COLO668 (cell line): Measurements from ENCODE around the gene MICAL2.
A peak's percentile ranks its signal among the peaks of the same experiment; 100 is the strongest.

Experiments used
- DNase-seq: peaks from one replicate; lab custom pipeline; 2025; ENCODE audit not compliant: unreplicated experiment; lab: John Stamatoyannopoulos, UW

MICAL2 gene

DNA sequence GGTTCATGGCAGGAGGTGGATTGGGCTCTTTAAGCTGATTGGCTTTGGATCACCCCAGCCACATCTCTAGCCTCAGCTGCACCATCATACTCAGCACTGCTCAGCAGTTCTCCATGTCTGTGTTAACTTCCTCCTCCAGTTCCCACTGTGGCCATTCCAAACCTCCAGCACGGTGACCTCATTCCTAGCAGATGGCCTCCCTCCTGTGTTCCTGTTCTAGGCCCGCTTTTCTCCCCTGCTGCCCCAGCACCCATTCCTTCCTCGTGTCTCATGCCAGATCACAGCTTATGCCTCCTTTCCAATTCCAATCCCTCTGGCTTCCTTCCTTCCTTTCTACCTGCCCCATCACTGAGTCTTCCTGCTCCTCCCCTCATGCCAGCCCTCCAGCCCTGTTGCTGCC, 96.1 kb downstream of the MICAL2 start:
- no peak for DNase-seq

DNA sequence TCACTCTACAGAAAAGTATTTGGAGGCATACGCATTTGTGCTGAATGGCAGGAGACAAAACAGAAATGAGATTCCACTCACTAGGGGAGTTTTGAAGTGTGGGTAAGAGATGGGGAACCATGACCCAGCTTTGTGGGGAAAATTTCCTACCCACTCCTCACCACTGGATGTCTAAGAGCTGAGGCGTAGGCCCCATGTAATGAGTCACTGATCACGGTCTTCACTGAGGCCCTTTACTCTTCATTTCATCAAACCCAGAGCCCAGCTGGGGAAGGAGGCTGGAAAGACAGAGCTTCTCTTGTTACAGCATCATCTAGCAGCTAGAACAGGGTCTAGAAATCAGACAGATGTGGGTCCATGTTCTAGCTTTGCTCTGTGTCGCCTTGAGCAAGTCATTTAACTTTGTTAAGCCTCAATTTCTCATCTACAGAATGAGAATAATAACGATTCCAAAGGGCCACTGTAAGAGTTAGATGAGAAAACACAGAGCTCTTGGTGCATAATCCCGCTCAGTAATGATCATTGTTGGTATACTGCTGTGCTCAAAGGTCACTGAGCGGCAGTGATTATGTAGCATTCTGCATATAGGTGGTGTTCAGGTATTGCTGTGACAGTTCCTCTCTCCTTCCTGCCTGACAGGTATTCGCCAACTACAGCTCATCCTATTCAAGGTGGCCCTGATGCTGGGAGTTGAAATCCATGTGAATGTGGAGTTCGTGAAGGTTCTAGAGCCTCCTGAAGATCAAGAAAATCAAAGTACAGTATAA, 97.2 kb downstream of the MICAL2 start:
- DNase-seq = no peak

DNA sequence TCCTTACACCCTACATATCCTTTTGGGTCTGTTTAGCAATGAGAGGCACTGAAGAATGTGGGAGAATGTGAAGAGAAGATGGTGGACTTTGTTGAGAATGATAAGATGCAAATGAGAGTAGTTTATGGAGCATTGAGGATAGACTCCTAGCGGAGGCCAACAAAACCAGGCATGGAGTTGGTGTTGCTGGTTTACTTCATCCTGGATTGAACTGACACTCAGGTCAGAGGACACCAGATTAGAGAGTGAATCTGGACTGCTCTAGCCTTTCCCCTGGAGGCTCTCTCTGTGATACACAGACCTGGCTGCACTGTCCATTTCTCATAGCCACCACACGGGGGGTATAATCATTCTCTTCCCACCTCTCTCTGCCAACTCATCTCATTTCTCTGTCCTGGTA, 98.7 kb downstream of the MICAL2 start:
- DNase-seq = no peak

DNA sequence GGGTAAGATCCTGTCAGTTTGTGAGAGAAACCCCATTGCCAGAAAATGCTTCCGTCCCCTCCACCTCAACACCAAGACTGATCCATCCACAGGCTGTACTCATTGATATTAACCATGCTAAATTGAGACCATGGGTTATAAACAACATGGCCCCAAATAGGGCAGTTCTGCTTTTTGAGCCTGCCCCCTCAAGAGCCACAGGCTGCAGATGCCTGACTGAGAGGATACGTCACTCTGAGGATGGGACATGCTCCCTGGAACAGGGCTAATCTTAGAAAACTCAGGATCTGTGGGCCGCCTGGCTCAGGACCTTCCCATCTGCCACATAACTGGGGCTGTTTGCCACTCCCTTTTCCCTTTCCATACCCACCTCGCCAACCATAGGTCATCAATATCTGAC, 99.8 kb downstream of the MICAL2 start:
- DNase-seq = no peak

DNA sequence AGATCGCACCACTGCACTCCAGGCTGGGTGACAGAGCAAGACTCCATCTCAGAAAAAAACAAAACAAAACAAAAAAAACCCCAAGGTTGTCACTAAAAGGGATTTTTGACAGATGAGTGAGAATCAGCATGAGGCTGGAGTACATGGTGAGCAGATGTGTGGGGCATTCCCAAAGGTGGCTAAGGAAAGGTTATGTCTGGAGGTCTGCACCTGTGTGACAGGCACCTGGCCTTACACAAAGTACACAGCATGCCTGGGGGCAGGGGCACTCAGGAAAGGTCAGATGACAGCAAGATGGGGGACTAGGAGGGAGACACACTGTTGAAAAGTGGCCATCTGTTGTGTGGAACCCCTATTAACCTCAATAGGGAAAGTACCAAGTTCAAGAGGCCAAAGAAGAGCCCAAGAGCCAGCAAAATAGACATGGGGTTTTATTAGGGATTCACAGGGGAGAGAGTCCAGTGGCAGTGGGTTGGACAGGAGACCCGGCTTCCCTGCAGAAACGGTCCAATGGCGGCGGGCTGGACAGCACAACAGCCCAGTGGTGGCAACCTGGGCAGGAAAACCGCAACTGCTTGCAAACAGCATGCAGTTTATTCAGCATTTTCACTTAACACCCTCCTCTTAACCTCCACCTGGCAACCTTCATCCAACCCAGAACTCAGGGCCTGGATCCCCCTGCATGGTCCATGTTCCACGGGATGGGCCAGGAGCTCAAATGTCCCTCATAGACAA, 101.1 kb downstream of the MICAL2 start:
- DNase-seq = peak; percentile 54

DNA sequence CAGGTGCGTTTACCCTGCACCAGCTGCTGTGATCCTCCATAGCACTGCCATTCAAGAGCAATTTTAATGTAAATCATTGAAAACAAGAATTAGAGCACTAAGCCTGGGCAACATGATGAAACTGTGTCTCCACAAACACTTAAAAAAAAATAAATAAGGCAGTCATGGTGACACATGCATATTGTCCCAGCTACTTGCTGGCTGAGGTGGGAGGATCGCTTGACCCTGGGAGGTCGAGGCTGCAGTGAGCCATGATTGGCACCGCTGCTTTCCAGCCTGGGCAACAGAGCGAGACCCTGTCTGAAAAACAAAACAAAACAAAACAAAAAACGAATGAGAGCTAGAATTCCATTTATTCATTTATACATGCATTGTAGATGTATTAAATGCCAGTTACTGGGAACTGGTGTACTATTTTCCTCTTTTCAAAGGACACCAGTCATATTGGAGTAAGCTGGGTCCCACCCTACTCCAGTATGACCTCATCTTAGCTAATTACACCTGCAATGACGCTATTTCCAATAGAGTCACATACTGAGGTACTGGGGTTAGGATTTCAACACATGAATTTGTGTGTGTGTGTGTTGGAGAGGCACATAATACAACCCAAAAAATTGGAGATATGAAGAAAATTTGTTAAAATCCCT, 101.9 kb downstream of the MICAL2 start:
- no peak for DNase-seq

DNA sequence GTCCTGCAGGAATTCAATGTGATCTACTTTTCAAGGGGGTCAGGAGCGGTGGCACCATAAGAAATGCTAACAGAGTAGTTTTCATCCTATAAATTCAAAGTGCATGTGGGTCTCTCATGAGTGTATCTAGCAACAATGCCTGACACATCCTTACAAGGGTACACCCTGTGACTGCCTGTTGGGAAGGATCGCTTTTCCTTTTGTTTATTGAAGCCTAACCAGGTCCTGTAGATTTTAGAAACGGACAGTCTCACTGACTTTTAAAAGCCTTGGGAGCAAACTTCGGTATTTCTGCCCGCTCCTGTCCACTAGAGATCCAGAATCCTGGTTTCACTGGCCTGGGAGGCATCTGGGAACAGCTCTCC, 102.4 kb downstream of the MICAL2 start:
- DNase-seq = no peak

DNA sequence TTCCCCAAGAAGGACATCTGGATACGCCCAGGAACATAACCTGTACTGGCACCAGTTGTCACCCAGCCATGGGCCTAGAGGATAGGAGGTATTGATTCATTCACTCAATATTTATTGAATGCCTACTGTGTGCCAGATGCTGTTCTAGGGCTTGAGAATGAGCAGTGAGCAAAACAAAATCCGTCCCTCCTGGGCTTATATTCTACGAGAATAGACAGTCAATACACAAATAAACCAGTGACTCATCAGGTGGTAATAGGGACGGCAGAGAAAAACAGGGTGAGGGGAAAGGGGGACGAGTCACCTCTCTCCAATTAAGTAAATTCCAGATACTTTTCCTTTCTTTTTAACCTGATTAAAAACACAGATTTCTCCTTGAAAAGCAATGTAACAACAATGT, 103.5 kb downstream of the MICAL2 start:
- DNase-seq = no peak

DNA sequence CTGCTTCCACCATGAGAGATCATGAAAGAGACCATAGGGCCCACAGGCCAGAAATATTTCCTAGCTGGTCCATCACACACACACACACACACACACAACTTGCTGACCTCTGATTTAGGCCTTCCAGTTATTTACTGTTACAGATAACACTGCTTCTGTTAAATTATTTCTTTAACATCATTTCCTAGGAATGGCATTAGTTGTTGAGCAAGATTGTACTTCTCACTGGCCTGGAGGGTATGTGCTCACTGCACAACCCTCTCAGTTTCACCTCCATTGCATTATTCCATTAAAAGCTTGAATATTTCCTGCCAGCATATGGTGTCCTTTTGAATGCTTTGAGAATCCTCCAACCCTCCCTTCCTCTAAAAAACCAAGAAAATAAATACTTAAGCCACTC, 104.4 kb downstream of the MICAL2 start:
- DNase-seq = no peak

DNA sequence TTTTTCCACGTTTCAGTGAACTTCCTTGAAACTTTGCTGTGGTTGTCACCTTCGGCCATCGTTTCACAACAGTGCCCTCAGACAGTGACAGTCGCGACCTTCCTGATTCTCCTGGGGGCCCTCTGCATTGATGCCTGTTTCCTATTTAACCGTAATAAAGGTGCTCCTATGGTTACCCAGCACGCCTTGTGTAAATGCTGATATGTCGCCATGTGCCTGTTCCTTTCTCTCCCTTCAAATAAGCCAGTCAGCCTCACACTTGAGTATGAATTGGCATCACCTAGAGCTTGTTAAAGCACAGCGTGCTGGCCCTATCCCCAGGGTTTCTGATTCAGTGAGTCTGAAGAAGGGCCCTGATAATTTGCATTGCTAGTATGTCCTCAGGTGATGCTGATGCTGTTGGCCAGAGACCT, 104.8 kb downstream of the MICAL2 start:
- peak; percentile 26 for DNase-seq

DNA sequence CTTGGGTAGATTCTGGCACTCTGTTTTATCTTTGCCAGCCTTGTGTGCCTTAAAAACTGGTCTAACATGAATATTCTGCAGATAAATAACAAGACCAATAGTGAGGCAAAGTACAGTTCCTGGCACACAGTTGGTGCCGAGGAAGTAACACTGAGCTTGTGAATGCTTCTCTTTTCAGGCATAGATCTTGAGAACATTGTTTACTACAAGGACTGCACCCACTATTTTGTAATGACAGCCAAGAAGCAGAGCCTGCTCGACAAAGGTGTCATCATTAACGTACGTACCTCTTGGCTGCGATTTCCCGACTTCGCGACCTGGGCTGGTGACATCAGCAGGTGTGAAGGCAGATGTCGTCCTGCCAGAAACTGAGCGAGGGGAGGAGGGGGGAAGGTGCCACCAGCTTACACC, 105.7 kb downstream of the MICAL2 start:
- no peak for DNase-seq

DNA sequence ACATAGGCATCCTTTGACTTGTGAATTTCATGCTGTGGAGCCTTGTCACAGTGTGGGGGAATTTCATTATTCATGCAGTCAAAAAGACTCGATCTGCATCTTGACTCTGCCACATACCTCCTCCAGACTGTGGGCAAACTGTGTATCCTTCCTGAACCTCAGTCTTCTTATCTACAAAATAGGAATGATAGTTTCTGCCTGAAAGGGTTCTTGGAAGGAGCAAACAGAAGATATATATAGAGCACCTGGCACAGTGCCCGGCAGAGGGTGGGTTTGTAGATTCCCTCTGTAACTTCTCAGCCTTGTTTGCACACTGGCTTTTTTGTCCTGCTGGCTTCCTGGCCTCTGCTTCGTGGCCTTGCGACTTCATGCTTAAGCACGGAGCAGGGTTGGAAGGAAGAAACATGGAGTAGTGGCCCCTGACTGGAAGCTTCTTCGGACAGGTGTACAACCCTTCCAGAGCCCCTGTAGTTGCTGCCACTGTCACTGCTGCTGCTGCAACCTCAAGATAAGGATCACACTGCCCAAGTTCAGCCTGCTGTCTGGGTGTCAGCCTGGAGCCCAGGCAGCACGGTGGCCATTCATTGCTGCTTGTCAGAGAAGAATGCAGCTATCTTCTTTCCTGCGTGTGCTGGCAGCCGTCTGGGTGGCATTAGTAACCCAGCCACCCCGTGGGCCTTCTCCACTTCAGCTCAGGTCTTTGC, 106.4 kb downstream of the MICAL2 start:
- DNase-seq = no peak

DNA sequence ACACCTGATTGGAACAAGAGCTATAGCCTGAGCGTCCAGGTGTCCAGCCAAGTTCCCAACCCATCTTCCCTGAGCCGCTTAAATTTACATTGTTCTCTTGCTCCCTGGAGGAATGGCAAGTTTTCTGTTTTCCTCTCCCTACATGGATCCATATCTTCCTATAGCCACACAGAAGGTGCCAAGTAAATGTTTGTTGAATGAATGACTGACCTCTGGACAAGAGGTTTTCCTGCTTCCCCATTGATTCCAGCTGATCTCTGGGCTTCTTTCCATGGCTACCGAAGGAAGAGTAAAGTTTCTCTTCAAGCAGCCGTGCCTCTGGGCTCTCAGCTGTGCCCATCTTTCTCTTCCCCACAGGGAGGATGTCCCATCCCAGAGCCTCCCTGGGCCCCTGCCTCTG, 107.5 kb downstream of the MICAL2 start:
- DNase-seq = no peak

DNA sequence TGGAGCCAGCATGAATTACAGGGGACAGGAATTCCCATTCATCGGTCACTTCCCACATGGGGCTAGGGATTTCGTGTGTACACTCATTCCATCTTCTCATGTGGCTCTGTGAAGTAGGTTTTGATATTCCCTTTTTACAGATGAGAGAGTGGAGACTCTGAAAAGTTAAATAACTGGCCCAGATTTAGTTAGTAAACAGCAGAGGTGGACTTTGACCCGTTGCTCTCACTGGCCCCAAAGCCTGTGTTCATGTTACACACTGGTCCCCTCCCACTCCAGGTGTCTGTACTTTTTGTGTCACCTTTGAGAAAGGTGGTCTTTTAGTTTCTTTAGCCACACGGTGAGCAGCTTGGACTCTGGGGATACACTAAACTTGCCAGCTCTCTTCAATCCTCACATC, 108.5 kb downstream of the MICAL2 start:
- peak; percentile 51 for DNase-seq

DNA sequence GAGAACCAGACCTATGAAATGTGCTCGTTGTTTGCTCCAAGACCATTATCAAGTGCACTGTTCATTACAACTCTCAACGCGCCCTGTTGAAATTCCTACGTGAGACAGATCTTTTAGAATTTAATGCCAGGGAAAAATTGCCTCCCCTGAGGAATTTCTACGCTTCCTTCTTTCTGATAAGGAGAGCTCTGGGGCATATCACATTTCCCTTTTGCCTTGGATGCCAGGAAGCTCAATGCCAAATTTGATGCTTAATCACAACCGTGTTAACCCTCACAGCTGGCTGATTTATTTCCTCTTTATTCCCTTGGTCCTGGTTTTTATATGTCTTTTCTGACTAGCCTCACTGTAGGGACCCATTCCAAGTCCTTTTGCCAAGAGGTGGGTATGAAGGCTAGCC, 109.4 kb downstream of the MICAL2 start:
- no peak for DNase-seq

DNA sequence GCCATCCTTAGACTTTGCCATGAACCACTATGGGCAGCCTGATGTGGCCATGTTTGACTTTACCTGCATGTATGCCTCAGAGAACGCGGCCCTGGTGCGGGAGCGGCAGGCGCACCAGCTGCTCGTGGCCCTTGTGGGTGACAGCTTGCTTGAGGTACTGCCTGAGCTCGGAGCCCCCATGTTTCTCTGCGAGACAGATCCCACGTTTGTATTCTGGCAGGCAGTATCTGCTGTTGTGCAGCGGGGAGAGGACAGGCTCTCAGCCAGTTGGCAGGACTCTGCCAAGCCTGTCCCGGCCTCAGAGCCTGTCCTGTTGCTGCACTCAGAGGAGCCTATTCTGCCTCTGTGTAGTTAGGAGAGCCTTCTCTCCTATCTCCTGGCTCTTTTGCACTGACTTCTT, 109.9 kb downstream of the MICAL2 start:
- no peak for DNase-seq

DNA sequence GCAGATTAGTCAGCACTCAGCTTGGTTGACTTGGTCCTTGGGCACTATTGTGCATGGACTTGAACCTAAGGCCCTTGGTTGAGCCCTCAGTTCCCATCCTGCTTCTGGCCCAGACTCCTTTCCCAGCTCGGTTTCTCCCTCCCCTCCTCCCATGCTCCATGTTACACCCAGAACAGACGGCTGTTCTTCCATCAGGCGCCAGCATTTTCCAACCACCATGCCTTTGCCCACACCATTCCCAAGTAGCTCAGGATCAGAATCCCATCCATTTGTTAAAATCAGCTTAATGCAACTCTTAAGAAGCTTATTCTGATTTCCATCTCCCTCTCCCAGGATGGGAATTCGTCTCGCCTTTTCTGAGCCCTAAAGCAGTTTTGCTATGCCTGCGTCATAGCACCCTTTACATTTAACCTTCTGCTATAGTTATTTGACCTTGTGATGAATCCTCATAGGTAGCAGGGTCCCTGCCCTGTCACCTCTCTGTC, 110.7 kb downstream of the MICAL2 start:
- DNase-seq = no peak

DNA sequence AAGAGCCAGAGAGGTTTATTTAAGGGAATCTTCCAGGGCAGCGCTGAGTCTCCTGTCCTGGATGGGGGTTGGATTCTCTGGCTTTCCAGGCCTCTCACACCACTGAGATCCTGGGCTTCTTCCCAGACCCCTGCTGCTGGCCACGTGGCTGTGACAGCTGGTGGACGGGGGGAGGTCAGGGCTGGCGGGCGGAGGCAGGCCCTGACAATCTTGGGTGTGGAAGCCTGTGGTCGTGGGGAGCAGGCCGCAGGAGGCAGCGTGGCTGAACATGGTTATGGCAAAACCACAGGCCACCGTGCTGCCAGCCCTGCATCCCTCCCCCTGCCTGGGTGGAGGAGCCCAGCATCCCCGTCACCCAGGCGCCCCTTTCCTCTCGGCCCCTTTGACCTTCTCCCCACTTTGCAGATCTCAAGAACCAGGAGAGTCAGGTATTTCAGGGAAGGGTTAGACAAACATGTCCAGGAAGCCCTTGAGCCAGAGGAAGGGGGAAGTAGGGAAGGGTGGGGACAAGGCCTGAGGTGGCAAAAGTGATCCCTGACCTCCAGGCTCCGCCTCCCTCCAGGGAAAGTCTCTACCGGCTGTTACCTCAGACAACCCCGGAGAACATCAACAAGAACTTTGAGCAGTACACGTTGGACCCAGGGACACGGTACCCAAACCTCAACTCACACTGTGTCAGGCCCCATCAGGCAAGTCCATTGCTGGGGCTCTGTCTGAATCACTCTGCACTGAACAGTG, 111.8 kb downstream of the MICAL2 start:
- DNase-seq = no peak

DNA sequence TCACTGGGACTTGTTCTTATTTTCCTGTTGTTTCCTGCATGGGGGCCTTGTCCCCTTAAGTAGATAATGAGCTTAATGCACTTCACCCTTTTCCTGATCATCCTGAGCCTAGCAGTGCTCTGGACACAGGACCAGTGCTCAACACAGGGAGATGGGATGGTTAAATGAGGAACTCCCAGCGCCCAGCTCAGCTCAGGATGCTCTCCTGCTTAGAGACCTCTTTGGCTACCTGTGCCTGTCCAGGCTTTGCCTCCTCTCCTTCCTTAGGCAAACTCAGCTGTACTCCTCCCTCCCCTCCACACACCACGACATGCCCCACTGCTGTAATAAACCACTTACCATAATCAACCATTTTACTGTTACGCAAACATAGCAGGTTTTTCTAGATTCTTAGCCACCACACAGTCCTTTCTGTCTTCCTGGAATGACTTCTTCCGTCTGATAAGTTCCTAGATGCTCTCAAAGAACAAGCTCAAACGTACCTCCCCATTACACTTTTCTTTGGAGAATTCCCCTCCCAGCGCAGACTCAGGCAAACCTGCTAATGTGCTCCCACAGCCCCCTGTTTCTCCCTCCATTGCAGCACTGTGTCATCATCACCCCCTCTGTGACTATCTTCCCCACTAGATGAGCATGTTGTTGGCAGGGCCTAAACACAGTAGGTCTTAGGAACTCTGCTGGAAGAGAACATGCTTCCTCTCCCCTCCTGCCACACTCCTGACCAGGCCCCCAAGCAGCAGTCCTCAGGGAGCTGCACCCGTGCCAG, 113.6 kb downstream of the MICAL2 start:
- DNase-seq = no peak

DNA sequence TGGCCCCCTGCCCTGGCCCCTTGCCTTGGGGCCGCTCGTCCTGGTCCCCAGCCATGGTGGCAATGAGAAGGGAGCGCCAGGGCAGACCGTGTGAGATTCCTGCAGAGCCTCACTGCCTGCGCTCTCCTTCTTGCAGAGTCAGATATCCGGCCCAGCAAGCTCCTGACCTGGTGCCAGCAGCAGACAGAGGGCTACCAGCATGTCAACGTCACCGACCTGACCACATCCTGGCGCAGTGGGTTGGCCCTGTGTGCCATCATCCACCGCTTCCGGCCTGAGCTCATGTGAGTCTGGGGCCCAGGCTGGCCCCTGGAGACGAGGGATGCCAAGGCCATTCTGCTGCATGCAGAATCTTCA, 114.1 kb downstream of the MICAL2 start:
- no peak for DNase-seq
